ENCODE results near the gene RAMP1. TPM values are rescaled to one million over a fixed set of nuclear protein-coding genes. Genes with fewer than 3 reads are reported as not detected.

RAMP1 gene
- total RNA-seq, 1 donor from 2014 or later, result 105 TPM

DNA sequence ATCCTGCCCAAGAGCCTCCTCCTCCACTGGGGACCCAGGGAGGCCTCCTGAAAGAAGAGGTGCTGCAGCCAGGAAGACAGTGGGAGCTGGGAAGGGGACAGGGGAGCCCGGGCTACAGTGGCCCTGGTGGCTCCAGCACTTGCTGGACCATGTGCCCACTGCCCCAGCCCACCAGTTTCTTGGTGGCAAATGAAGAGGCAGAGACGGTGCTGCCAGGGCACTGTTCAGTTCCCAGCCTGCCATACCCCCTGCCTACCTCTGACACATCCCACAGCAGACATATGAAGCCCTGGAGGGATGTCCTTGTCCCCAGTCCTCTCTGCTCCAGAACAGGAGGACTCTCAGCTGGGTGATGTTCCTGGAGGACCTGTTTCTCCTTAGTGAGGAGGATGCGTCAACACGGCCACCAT is 3.7 kb downstream of the RAMP1 start:
- DNase-seq (ENCODE audit: low spot score, unreplicated experiment), result no peak

GRCh38 chr2:237863689-237864443 is 4.4 kb downstream of the RAMP1 start:
- no peaks in the 10 kb centered on the region for H3K27me3 Mint-ChIP-seq
- peak overlapping the region; percentile 31 for H3K4me3 Mint-ChIP-seq (ENCODE audit: low read depth)
- no peak for TF ChIP-seq CTCF (IDR thresholded peaks at IDR 0.05; ENCODE audit: unreplicated experiment)
- H3K4me1 Mint-ChIP-seq (ENCODE audit: low read depth), result peaks cover 55% of the 10 kb centered on the region
- DNase-seq (ENCODE audit: low spot score, unreplicated experiment), result no peak
- peaks cover 1% of the 10 kb centered on the region for H3K36me3 Mint-ChIP-seq (ENCODE audit: insufficient read depth)
- no peak overlapping the region for H3K27ac Mint-ChIP-seq
- H3K9me3 Mint-ChIP-seq (ENCODE audit: low read depth), result no peaks in the 10 kb centered on the region

More for the DNA sequence above, 3.7 kb downstream of the RAMP1 start:
- no peak for TF ChIP-seq CTCF (IDR thresholded peaks at IDR 0.05; ENCODE audit: unreplicated experiment)
- Mint-ChIP-seq H3K9me3 (ENCODE audit: low read depth) (no peaks in the 10 kb centered on the region), H3K27ac (no peak overlapping the region), H3K36me3 (ENCODE audit: insufficient read depth) (no peaks in the 10 kb centered on the region), H3K27me3 (no peaks in the 10 kb centered on the region), H3K4me1 (ENCODE audit: low read depth) (peaks cover 63% of the 10 kb centered on the region), H3K4me3 (ENCODE audit: low read depth) (no peak overlapping the region)

- no peak for TF ChIP-seq CTCF (IDR thresholded peaks at IDR 0.05; ENCODE audit: unreplicated experiment)
- Mint-ChIP-seq H3K4me1 (ENCODE audit: low read depth) (peaks cover 52% of the 10 kb centered on the region), H3K4me3 (ENCODE audit: low read depth) (peak overlapping the region; percentile 31), H3K9me3 (ENCODE audit: low read depth) (no peaks in the 10 kb centered on the region), H3K27me3 (no peaks in the 10 kb centered on the region), H3K27ac (peak overlapping the region; percentile 54), H3K36me3 (ENCODE audit: insufficient read depth) (peaks cover 4% of the 10 kb centered on the region)
- DNase-seq (ENCODE audit: low spot score, unreplicated experiment), result no peak
Observed at GRCh38 chr2:237864444-237864931, 5.1 kb downstream of the RAMP1 start.

- no peak overlapping the region for H3K4me3 Mint-ChIP-seq (ENCODE audit: low read depth)
- no peaks in the 10 kb centered on the region for H3K27me3 Mint-ChIP-seq
- H3K4me1 Mint-ChIP-seq (ENCODE audit: low read depth), result peaks cover 52% of the 10 kb centered on the region
- H3K9me3 Mint-ChIP-seq (ENCODE audit: low read depth), result no peaks in the 10 kb centered on the region
- no peak for DNase-seq (ENCODE audit: low spot score, unreplicated experiment)
- peaks cover 4% of the 10 kb centered on the region for H3K36me3 Mint-ChIP-seq (ENCODE audit: insufficient read depth)
- no peak for TF ChIP-seq CTCF (IDR thresholded peaks at IDR 0.05; ENCODE audit: unreplicated experiment)
- H3K27ac Mint-ChIP-seq, result peak overlapping the region; percentile 54
Observed at GRCh38 chr2:237864940-237865622, 5.7 kb downstream of the RAMP1 start.

GRCh38 chr2:237865623-237866041 is 6.2 kb downstream of the RAMP1 start:
- Mint-ChIP-seq H3K4me3 (ENCODE audit: low read depth) (no peak overlapping the region), H3K27ac (no peak overlapping the region), H3K4me1 (ENCODE audit: low read depth) (peaks cover 46% of the 10 kb centered on the region), H3K27me3 (no peaks in the 10 kb centered on the region), H3K36me3 (ENCODE audit: insufficient read depth) (peaks cover 4% of the 10 kb centered on the region), H3K9me3 (ENCODE audit: low read depth) (no peaks in the 10 kb centered on the region)
- TF ChIP-seq CTCF (IDR thresholded peaks at IDR 0.05; ENCODE audit: unreplicated experiment), result no peak
- DNase-seq (ENCODE audit: low spot score, unreplicated experiment), result no peak
